Activated CD4-positive, CD25-positive, alpha-beta regulatory T cell (primary cell): ENCODE data around the gene CNTN5.
"Not testable (repeated sequence)": the region's sequence is repeated elsewhere in the genome, so short reads cannot be mapped to it uniquely, and the experiment has no call there.

Experiments
- DNase-seq, 4 experiments: peaks; one replicate each; lab custom pipeline; 2025; lab: John Stamatoyannopoulos, UW

CNTN5 gene

GRCh38 chr11:99275521-99275920 lies 254.8 kb downstream of the CNTN5 start:
- DNase-seq: no peak

- DNase-seq: no peak
Measured at GRCh38 chr11:99277281-99277680, 256.5 kb downstream of the CNTN5 start.

GRCh38 chr11:99279266-99279665 lies 258.5 kb downstream of the CNTN5 start:
- DNase-seq: no peak

GRCh38 chr11:99281331-99281730 lies 260.6 kb downstream of the CNTN5 start:
- DNase-seq: no peak

- not testable (repeated sequence) for DNase-seq
Measured at GRCh38 chr11:99297925-99298324, 277.2 kb downstream of the CNTN5 start.

GRCh38 chr11:99307510-99308088 lies 286.9 kb downstream of the CNTN5 start:
- no peak for DNase-seq

GRCh38 chr11:99311870-99312269 lies 291.1 kb downstream of the CNTN5 start:
- no peak for DNase-seq

- DNase-seq: no peak
Measured at GRCh38 chr11:99316776-99317520, 296.2 kb downstream of the CNTN5 start.

- no peak for DNase-seq
Measured at GRCh38 chr11:99320769-99321290, 300.1 kb downstream of the CNTN5 start.

- DNase-seq: no peak
Measured at GRCh38 chr11:99325847-99326246, 305.1 kb downstream of the CNTN5 start.

- no peak for DNase-seq
Measured at GRCh38 chr11:99327066-99327465, 306.3 kb downstream of the CNTN5 start.

- no peak for DNase-seq
Measured at GRCh38 chr11:99327527-99327926, 306.8 kb downstream of the CNTN5 start.

- no peak for DNase-seq
Measured at GRCh38 chr11:99333621-99334020, 312.9 kb downstream of the CNTN5 start.

GRCh38 chr11:99343117-99343516 lies 322.4 kb downstream of the CNTN5 start:
- no peak for DNase-seq

- DNase-seq: no peak
Measured at GRCh38 chr11:99349151-99349673, 328.5 kb downstream of the CNTN5 start.

- no peak for DNase-seq
Measured at GRCh38 chr11:99351624-99352023, 330.9 kb downstream of the CNTN5 start.

GRCh38 chr11:99352642-99353041 lies 331.9 kb downstream of the CNTN5 start:
- DNase-seq: no peak

GRCh38 chr11:99366546-99366945 lies 345.8 kb downstream of the CNTN5 start:
- DNase-seq: no peak

- no peak for DNase-seq
Measured at GRCh38 chr11:99368583-99368982, 347.8 kb downstream of the CNTN5 start.

- DNase-seq: no peak
Measured at GRCh38 chr11:99370549-99371216, 349.9 kb downstream of the CNTN5 start.

GRCh38 chr11:99371257-99371656 lies 350.5 kb downstream of the CNTN5 start:
- DNase-seq: no peak

- no peak for DNase-seq
Measured at GRCh38 chr11:99376463-99376862, 355.7 kb downstream of the CNTN5 start.
